ENCODE measurements around the gene ELL. TPM values are rescaled to one million over a fixed set of nuclear protein-coding genes. Genes with fewer than 3 reads are reported as not detected.
"Not testable (repeated sequence)": the region's sequence is repeated elsewhere in the genome, so short reads cannot be mapped to it uniquely, and the experiment has no call there.

The ELL gene
- total and polyA plus RNA-seq, 9 of the 15 experiments (the other 6 are each of a cell fraction or from before 2014, with no cell fraction given): 0.24 to 22.5 (median 4.1) TPM

GRCh38 chr19:18522862-18523440 lies 1.1 kb upstream of the ELL start (continued):
- TF ChIP-seq ZBTB40 (IDR thresholded peaks at IDR 0.05): peak; percentile 32; the same call in 1 of the 2 replicates
- not testable (repeated sequence) for TF ChIP-seq ZBTB40 (CRISPR knock-in tag; IDR thresholded peaks at IDR 0.05)
- peak; percentile 61 for TF ChIP-seq SMARCA4 (IDR thresholded peaks at IDR 0.05)
- TF ChIP-seq YY1 (IDR thresholded peaks at IDR 0.05; ENCODE audit: borderline replicate concordance in 1 of 3, control insufficient read depth in 1 of 3, extremely low read depth in 1 of 3, insufficient read depth in 3 of 3, insufficient read length in 1 of 3, insufficient replicate concordance in 2 of 3, low read depth in 1 of 3, low read length in 2 of 3): peak in 2 of 3 experiments; percentile 65 to 85
- TF ChIP-seq ZNF121 (CRISPR knock-in tag; conservative IDR thresholded peaks at IDR 0.05): peak; percentile 100
- 0 out of 2 replicates have a peak, but pooled peaks have one; percentile 4 for TF ChIP-seq EP400 (IDR thresholded peaks at IDR 0.05)
- peak in 1 of 2 experiments; percentile 52; a peak in 1 of 3 replicates for TF ChIP-seq CBX3 (IDR thresholded peaks at IDR 0.05; ENCODE audit: borderline replicate concordance in 1 of 2, low read length in 2 of 2)
- TF ChIP-seq SMARCA5 (IDR thresholded peaks at IDR 0.05): peak; percentile 98
- 0 out of 2 replicates have a peak, but pooled peaks have one; percentile 16 for TF ChIP-seq ZNF407 (IDR thresholded peaks at IDR 0.05; ENCODE audit: low read depth)
- peak; percentile 50 for TF ChIP-seq BRD9 (IDR thresholded peaks at IDR 0.05; ENCODE audit: low read depth, partially characterized antibody)
